ENCODE measurements around the gene FBXL13. TPM values are rescaled to one million over a fixed set of nuclear protein-coding genes. Genes with fewer than 3 reads are reported as not detected.

Gene FBXL13
- polyA plus RNA-seq, 1 of the 3 experiments (the other 2 are of a cell fraction): 1.1 TPM

- DNase-seq: no peak
- peaks cover 0 to 11% of the 10 kb centered on the region in 2 experiments; a peak in 2 of 4 replicates for H3K4me1 ChIP-seq (ENCODE audit: control insufficient read depth in 1 of 2, insufficient read depth in 2 of 2, low read depth in 1 of 2, low read length in 1 of 2)
- no peak overlapping the region for H3K4me3 ChIP-seq (ENCODE audit: low read depth in 2 of 2, low read length in 1 of 2)
- H2AFZ ChIP-seq (ENCODE audit: low read depth): no peak overlapping the region
- CTCF ChIA-PET: interaction anchor here (1.0 kb wide), 1 partner anchor 11 kb away, joined by 3 read pairs; no protein-coding TSS in a partner anchor
- no peak overlapping the region for H3K9ac ChIP-seq
- no peaks in the 10 kb centered on the region for H3K27me3 ChIP-seq (ENCODE audit: insufficient read depth)
- H3K9me3 ChIP-seq: no peaks in the 10 kb centered on the region
- no peaks in the 10 kb centered on the region for H3K79me2 ChIP-seq (ENCODE audit: insufficient read depth)
- H3K27ac ChIP-seq (ENCODE audit: low read depth in 2 of 2, low read length in 1 of 2): no peak overlapping the region
- TF ChIP-seq SMC3 (IDR thresholded peaks at IDR 0.05; ENCODE audit: low read depth, low read length) (no peak), TAF1 (IDR thresholded peaks at IDR 0.05; ENCODE audit: borderline replicate concordance, low read depth, low read length) (no peak), CTCF (IDR thresholded peaks at IDR 0.05) (no peak), PBX3 (IDR thresholded peaks at IDR 0.05) (no peak), IRF3 (IDR thresholded peaks at IDR 0.05; ENCODE audit: low read depth, low read length) (no peak), TEAD4 (IDR thresholded peaks at IDR 0.05; ENCODE audit: borderline replicate concordance, insufficient read depth) (no peak), RCOR1 (IDR thresholded peaks at IDR 0.05; ENCODE audit: low read length) (no peak), USF2 (IDR thresholded peaks at IDR 0.05; ENCODE audit: borderline replicate concordance, low read depth, low read length) (no peak), ELF1 (IDR thresholded peaks at IDR 0.05) (no peak), RAD21 (IDR thresholded peaks at IDR 0.05; ENCODE audit: low read length) (no peak), NFIC (IDR thresholded peaks at IDR 0.05; ENCODE audit: borderline replicate concordance) (no peak), CHD2 (IDR thresholded peaks at IDR 0.05; ENCODE audit: low read length, partially characterized antibody) (no peak), MAX (IDR thresholded peaks at IDR 0.05; ENCODE audit: low read depth) (no peak), YY1 (IDR thresholded peaks at IDR 0.05; ENCODE audit: low read depth) (no peak), EZH2phosphoT487 (IDR thresholded peaks at IDR 0.05; ENCODE audit: borderline replicate concordance, low read depth) (no peak)
- peaks cover 0 to 5% of the 10 kb centered on the region in 2 experiments for H3K36me3 ChIP-seq (replicated peaks in 1 of 2; ENCODE audit: control insufficient read depth in 1 of 2, insufficient read depth in 2 of 2, low read length in 1 of 2)
- no peaks in the 10 kb centered on the region for H3F3A ChIP-seq (replicated peaks; ENCODE audit: insufficient read depth)
- POLR2A ChIA-PET: no interaction called here
- no peak overlapping the region for H3K4me2 ChIP-seq
- WGBS (ENCODE audit: low lambda C conversion rate): 71% methylated on average over 1 of the region's 1 CpG
- no peaks in the 10 kb centered on the region for H4K20me1 ChIP-seq (ENCODE audit: insufficient read depth)
- H3K9me2 ChIP-seq: no peaks in the 10 kb centered on the region
These were observed 92.4 kb downstream of the FBXL13 start for GRCh38 chr7:102982235-102982634.
